HG03342 (cell line): ENCODE measurements around the gene ZNRF4.
"Not testable (repeated sequence)": the region's sequence is repeated elsewhere in the genome, so short reads cannot be mapped to it uniquely, and the experiment has no call there.

Experiments
- ATAC-seq: cut with Tn5 transposase; IDR thresholded peaks from one replicate; pipeline ENCODE4 v1.9.1; 2021; ENCODE audit warnings: mild to moderate bottlenecking, moderate library complexity; ENCODE audit not compliant: unreplicated experiment

ZNRF4 gene

DNA sequence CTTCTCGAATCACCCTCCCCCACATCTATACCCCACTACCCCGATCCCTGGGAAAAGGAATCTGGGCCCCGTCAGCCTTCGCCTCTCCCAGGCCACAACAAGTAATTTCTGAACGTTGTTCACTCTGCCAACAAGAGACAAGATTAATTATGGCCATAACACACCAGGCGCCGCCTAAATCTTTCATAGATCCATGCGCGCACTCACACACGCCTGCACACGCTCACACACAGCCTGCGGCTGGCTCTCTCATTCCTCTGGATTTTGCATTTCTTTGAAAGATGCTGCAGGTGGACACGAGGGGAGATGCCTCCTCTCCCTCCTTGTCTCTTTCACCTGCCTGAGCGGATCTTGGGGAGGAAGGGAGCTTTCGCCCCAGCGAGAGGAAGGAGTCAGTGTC lies 17.1 kb downstream of the ZNRF4 start:
- no peak for ATAC-seq

DNA sequence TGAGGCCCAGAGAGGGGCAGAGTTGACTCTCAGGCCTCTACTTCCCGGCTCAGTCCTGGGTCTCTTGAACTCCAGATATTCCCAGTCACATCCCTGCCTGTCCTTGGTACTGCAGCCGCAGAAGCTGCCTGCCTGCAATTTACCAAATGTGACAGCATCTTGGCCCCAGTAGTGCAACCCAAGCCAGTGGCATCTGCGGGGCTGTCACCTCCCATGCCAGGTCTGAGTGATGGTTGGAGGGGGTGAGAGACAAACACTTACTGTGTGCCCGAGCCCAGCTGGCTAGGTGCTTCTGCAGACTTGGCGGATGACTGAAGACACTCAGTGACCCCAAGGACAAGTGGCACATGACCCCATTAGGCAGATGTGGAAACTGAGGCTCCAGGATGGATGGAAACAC lies 18.4 kb downstream of the ZNRF4 start:
- ATAC-seq = no peak

DNA sequence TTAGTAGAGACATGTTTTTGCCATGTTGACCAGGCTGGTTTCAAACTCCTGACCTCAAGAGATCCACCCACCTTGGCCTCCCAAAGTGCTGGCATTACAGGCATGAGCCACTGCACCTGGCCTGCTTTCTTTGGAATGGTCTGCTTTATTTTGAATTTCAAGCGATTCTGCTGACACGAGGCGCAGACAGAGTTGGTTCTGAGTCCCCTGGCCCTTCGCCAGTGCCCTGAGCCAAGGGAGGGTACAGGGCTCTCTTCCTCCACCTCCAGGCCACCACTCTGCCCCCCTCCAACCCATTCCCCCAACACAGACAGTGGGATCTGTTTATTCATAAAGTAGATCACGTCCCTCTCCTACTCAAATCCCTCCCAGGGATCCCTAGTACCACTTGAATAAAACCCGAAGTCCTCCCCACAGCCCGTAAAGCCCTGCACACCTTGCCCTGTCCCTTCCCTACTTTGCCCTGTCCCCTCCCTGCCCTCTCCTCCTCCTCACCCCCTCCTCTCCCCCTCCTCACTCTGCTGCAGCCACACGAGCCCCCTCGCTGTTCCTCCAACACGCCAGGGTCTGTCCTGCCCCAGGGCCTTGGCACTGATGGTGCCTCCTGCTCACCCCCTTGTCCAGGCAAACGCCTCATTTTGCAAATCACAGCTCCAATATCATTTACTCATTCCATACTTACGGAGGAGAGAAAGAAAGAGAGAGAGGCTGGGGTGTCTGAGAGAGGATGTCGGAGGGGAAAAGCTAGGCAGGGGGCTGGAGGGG lies 22.4 kb downstream of the ZNRF4 start:
- no peak for ATAC-seq

DNA sequence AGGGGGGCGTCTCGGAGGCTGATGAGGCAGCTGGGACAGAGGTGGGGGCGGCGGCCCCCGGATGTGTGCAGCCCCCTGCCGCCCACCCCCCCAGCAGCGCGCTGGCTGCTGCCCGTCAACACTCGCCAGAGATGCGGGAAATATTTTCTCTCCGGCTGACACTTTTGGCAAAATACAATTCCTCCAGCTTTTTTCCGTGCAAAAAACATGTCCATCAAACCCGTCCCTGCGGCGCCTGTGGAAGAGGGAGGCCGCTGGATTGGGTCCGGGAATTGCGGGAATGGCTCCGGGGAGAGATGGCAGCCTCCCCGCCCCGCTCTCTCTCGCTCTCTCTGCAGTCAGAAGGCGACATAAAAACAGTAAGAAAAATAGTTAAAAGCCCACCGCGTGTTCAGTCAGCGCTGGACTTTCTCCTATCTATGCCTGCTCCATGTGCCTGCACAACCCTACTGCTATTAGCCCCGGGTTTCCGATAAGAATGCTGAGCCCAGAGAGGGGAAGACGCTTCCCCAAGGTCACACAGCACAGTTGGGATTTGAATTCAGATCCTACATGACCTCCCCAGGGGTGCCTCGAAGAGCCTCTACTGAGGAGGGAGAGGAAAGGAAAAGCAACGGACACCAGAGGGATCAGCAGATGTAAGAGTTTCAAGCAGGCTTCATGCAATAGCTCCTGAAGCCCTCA lies 23.2 kb downstream of the ZNRF4 start:
- ATAC-seq = no peak

DNA sequence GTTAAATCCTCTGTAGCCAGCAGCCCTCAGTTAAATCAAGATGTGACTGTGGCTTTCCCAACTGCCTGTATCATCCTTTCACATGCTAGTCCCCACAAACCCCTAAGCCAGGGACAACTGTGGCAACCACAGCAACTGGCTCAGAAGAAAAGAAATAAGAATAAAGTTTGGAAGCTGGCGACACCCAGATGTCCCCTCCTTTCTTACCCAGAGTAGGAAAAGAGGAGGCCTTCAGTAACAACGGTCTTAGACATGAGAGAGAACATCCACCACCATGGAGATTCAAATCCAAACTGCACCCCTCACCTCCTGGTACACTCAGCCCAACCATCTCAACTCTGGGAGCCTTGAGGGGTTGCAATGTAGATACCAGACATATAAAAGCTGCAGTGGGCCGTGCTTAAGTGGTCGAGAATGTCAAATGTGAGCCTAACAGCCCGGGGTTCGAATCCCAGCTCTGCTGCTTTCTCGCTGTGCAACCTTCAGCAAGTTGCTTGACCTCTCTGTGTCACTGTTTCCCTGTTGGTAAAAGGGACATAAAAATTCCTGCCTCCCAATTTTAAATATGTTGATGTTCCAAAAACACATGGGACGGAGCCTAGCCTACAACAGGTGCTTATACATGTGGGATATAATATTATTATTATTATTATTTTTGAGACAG lies 23.8 kb downstream of the ZNRF4 start:
- no peak for ATAC-seq

DNA sequence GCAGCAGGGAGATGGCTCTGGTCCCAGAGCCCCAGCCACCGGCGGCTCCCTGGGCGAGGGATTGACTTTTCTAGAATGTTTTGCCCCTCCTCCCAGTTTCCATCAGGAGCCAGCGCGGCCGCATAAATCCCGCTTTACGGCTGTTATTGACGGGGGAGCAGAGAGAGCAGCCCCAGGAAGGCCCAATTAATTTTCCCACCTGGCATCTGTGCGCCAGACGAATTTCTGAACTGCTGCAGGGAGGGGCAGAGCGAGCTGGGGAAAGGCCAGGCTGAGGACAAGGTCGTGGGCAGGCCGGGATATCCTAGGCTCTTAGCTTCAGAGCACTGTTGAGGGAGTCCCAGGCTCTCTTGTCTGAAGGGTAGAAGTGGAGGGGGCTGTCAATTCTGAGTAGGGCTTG lies 24.7 kb downstream of the ZNRF4 start:
- ATAC-seq = no peak

DNA sequence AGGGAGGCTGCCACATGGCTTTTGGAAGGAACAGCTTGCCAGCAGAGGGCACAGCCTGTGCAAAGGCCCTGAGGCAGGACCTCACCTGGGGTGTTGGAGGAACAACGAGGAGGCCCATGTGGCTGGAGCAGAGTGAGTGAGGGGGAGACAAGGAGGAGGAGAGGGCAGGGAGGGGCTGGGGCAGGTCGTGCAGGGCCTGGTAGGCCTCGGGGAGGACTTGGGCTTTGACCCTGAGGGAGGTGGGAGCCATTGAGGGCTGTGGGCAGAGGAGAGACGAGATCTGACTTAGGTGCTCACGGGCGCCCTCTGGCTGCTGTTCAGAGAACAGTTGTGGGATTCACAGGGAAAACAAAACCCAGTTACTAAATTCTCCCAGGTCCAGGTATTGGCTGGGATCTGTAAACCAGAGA lies 25.2 kb downstream of the ZNRF4 start:
- ATAC-seq = no peak

DNA sequence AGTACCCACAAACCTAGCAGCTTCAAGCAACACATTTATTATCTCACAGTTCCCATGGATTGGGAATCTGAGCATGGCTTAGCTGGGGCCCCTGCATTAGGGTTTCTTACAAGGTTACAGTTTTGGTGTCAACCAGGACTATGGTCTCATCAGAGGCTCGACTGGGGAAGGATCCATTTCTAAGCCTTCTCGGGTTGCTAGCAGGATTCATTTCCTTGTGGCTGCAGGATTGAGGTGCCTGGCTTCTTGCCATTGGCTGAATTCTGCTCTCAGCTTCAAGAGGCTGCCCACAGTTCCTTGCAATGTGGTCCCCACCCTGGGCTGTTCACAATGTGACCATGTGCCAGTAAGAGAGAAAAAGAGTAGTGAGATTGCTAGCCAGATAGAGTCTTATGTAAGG lies 26.7 kb downstream of the ZNRF4 start:
- no peak for ATAC-seq

DNA sequence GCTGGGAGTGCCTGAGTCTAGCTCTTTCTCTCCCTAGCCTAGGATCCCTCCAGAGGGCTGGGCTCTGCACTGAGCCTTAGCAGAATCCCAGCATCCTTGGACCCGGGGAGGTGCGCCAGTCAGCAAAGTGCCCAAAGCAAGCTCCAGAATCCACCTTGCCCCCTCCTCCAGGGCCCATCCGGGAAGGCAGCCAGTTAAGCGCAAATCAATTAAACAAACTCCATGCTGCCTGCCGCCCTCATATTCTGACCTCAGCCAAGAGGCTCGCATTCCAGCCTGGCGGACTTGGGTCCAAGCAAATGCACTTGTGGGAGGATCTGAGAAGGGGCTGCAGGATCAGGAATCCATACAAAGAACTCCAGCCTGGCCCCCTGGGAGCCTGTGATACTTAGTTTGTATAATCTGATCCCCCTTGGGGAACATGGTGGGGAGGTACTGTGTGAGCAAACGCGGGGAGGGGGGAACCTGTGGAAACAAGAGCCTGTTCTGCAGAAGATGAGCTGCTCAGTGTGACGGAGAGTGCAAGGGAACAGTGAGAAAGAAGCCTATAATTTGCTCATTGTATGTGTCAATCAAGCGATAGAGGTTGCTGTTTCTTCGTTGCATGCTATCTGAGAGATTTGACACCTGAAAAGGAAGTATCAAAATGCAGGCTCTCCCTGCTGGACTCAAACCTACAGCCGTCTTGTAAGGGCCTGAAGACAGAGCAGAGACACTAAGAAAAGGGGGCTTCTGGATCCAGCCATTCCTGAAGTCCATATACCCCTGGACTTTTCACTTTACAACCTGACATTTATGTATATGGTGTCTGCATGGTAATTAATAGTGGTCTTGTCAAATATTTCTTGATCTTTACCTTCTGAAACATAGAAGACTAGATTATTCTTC lies 29.4 kb downstream of the ZNRF4 start:
- no peak for ATAC-seq

DNA sequence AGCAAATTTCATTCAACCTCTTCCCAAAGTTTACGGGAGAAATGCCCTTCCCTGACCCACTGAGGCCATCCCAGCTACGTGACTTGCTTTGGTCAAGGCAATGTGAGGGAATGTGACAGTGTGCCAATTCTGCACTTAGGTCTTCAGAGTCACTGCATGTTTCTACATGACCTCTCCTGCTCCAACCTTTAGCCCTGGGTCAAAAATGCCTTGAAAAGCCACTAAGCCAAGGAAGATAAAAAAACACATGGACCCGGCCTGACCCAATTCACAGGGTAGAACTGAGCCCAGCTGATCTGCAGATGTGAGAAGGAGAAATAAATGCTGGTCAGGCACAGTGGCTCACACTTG lies 30.0 kb downstream of the ZNRF4 start:
- no peak for ATAC-seq

DNA sequence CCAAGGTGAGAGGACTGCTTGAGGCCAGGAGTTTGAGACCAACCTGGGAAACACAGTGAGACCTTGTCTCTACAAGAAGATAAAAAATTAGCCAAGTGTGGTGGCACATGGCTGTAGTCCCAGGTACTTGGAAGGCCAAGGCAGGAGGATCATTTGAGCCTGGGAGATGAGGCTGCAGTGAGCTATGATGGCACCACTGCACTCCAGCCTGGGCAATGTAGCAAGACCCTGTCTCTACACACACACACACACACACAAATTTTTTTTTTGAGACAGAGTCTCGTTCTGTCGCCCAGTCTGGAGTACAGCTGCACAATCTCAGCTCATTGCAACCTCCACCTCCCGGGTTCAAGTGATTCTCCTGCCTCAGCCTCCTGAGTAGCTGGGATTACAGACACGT lies 30.4 kb downstream of the ZNRF4 start:
- ATAC-seq = not testable (repeated sequence)

DNA sequence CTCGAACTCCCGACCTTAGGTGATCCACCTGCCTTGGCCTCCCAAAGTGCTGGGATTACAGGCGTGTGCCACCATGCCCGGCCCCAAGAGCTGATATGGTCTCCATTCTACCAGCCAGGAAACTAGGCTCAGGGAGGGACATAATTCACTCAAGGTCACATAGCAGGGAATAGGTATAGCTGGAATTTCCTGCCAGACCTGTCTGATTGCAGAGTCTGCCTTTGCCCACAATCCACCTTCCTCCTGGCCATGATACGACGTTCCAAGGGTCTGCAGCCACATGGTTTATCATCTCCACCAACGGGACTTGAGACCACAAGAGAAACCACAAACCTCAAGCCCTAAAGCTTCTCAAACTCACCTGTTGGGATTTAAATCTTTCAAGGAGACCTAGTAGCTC lies 32.0 kb downstream of the ZNRF4 start:
- ATAC-seq = no peak

DNA sequence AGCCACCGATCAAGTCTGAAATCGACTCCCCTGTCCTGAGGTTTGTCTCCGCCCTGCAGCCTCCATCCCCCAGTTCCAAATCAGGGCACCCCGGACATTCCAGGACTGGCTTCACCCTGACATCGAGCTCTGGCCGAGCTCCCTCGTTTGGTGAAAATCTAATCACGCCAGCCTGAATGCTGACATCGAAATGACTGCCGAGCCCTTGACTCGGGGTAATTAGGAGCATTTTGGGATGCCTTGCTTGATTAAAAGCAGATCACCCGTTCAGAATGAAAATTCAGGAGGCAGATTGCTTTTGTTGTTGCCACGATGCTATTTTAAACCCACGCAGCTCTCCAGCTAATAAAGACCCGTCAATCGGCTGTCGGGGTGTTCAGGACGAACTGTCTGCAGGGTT lies 34.3 kb downstream of the ZNRF4 start:
- no peak for ATAC-seq

DNA sequence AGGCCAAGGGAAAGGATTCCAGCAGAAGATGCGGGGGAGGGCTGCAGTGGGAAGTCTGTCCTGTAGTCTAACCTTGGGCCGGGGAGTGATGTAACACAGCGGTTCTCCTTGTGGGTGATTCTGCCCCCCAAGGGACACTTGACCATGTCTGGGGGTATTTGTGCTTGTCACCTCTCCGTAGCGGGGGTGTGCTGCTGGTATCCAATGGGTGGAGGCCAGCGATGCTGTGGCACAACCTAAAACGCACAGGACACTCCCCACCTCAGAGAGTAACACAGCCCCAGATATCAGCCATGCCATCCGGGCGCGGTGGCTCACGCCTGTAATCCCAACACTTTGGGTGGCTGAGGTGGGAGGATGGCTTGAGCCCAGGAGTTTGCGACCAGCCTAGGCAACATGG lies 36.3 kb downstream of the ZNRF4 start:
- no peak for ATAC-seq

DNA sequence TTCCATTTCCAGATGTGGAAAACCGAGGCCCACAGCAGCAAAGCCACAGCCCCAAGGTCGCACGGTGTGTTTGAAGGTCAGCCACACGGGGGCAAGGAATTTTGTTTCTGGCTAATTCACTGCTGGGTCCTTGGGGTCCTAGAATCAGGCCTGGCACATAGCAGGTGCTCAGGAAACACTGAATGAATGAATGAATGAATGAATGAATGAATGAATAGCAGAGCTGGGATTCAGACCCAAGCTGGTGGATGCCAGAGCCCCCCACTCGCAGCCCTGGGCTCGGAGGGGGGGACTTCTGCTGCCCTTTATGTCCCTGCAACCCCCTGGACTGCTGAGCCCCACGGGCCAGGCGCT lies 37.0 kb downstream of the ZNRF4 start:
- no peak for ATAC-seq

DNA sequence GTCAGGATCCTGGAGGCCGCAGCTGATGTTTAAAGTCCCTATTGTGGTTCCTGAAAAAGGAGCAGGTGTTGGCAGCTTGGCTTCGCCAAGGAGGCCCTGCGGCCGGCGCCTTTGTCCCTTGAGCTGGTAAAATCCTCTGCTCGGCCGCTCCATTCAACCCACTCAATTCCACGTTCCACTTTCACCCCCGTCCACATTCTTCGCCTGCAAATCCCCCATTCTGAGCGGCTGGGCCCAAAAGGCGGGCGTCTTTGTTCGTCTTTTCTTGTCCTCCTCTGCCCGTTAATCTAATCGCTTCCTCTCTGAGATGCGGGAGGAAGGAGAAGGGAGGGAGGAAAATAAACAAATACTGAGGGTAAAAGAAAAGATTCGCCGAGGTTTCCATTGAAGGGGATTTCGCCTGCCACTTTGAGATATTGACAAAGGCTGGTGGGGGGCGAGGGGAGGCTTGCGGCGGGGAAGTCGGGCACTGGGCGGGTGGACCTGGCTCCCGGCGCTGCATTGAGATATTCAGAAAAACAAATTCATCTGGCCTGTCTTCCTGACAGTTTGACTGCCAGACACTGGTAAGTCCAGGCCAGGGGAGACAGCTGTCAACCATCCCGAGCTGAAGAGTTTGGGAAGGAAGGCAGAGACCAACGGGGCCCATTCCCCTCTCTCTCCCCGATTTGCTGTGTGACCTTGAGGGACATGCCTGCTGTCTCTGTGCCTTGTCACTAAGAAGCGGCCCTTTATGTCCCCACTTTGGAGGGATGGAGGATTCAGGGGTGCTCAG lies 37.6 kb downstream of the ZNRF4 start:
- no peak for ATAC-seq

DNA sequence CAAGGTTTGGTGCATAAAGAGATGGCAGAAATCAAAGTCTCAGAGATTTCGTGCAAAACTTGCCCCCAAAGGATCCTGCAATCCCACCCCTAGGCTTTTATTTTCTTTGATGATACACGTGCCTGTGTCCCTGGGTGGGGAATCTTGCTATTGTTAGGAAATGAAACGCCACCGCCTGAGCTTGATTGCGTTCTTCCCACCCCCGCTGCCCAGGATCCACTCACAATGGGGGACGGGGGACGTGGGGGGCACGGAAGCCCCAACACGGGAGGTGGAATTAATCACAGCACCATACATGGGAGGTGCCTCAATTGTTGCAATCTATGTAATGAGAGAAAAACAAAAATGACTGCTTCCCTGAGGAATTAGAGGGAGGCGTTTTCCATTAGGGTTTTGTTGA lies 39.6 kb downstream of the ZNRF4 start:
- no peak for ATAC-seq

DNA sequence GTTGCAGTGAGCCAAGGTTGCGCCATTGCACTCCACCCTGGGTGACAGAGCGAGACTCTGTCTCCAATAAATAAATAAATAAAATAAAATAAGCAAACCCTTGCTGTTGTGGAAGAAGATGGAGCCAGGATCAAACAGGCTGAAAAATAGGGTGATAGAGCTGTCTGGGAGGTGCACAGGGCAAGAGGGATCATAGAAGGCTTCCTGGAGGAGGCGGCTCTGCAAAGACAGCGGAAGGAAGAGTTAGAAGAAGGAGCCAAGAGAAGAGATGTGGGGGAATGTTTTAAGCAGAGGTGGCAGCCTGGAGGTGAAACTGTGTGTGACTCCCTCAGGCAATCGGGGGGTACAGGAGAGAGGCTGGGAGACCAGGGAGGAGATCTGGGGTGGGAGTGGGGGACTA lies 40.6 kb downstream of the ZNRF4 start:
- no peak for ATAC-seq

DNA sequence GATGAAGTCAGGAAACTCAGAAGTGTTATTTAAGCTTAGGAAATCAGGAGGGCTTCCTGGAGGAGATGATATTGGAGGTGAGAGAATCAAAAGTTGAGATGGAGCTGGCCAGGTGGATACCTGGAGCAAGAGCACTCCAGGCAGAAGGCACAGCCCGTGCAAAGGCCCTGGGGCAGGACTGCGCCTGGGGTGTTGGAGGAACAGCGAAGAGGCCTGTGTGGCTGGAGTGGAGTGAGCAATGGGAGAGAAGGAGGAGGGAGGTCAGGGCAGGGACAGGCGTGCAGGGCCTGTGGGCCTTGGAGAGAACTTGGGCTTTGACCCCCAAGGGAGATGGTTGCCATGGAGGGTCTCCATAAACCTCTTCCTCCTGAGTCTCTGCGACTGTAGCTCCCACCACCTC lies 42.1 kb downstream of the ZNRF4 start:
- ATAC-seq = no peak

DNA sequence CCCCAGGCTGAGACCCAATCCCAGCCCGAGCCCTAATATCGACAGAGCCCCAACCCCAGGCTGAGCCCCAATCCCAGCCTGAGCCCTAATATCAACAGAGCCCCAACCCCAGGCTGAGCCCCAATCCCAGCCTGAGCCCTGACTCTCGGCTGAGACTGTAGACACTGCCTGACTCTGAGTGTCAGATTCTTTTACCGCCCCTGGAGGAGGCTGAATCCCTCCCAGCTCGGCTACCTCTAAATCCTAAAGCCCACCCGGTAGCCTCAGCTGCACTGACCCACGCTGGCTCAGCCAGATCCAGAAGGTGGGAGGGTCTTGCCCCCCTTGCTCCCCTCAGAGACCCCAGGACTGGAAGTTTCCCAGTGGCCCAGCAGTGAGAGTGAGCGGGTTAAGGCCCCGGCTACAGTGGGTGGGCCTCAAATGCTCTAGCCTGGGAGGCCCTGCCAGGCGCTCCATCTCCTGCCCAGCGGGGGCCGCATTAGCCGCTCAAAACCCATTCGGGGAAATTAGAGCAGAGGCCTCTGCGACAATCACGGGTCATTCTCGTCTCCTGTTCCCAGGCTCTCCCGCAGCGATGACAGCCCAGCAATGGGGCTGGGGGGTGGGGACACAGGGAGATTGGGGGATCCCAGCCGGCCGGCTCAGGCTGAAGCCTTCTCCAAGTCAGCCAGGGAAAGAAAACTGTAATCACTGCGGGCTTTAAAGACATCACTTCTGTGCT lies 43.8 kb downstream of the ZNRF4 start:
- no peak for ATAC-seq
